Measurements from ENCODE around the gene RNF10.

DNA sequence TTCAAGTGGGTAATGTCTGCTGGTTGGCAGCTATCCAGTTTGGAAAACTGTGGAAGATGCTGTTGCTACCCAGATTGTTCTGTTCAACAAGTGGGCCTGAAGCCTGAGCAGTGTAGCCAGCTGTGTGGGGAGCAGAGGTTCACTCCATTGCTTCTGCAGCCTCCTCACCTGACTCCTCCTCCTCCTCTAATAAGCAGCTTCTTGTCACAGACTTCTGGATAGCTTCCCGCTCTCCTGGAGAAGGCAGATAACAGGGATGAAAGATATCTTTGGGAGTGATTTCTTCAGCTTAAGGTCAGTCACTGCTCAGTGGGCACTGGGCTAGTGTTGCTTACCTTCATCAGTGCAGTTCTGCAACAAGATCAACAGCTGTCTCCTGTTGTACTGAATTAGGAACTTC, 45.0 kb downstream of the RNF10 start:
- TF ChIP-seq CTCF (IDR thresholded peaks at IDR 0.05) (no peak), POLR2AphosphoS5 (IDR thresholded peaks at IDR 0.05) (no peak), POLR2A (IDR thresholded peaks at IDR 0.05; ENCODE audit: low read depth) (no peak), EP300 (IDR thresholded peaks at IDR 0.05) (no peak)

Measured in esophagus muscularis mucosa (tissue), 4 donors.